ENCODE measurements around the gene MPHOSPH6.
"Not testable (repeated sequence)": the region's sequence is repeated elsewhere in the genome, so short reads cannot be mapped to it uniquely, and the experiment has no call there.

MPHOSPH6 gene

GRCh38 chr16:82167670-82168069 is 2.4 kb downstream of the MPHOSPH6 start:
- no peak for DNase-seq

DNA sequence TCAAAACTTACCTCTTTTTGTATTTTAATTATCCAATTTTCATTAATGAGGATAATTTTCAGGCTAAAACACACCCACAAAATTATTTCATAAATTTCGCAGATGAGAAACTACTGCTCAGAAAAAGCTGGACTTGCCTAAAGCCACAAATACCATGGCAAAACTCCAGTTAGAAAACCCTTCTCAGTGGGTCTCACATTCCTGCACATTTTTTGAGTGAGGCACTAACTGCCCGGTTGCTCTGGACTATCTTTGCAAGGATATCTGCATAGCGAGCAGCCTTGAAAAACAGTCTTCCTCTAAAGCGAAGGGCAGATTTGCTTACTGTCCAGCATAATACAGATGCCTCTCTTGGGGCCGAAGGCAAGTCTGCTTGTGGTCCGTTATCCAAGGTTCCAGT is 9.8 kb downstream of the MPHOSPH6 start:
- DNase-seq: no peak

DNA sequence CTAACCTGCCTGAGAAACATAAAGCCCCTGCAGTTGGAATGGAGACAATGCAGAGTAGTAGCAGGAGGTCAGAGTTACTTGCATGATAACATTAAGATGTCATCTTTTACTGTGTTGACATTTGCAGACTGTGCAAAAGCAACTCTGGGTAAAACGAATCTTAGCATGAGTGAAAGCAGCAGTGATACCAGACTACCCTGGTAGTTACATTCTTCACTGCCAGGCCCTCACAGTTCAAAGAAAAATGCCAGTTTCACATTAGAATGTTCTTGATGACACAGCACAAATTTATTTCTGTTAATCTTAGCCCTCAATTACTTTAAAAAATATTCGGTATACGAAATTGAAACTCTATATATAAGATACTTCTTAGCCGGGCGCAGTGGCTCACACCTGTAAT is 12.2 kb downstream of the MPHOSPH6 start:
- DNase-seq: no peak

DNA sequence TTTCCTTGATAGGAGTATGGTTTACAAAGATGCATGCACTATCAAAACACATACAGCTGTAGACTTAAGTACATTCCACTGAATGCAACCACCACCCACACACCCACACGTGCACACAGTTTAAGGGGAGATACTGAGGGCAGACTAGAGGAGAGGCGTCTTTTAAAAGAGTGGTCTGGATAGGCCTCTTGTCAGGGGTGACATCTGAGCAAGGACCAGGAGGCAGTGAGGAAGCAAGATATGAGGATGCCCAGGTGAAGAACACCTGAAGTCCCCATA is 12.6 kb downstream of the MPHOSPH6 start:
- DNase-seq: no peak

GRCh38 chr16:82156761-82157533 is 13.1 kb downstream of the MPHOSPH6 start:
- no peak for DNase-seq

- peak; percentile 38 for DNase-seq
Measured at GRCh38 chr16:82152641-82153112, 17.3 kb downstream of the MPHOSPH6 start.

DNA sequence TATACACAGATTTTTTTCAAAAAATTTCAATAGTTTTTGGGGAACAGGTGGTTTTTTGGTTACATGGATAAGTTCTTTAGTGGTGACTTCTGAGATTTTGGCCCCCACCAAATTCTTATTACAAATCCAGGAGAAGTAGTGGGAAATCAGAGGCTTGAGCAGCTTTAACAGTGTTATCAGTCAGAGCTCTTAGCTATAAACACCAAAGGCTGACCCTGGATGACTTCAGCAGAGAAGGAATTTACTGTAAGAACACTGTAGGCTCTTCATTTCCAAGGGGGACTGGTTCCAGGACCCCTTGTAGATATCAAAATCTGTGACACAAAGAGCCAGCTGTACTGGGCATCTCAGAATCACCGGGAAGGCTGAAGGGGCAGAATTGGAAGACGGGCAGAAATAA is 17.8 kb downstream of the MPHOSPH6 start:
- DNase-seq: no peak

DNA sequence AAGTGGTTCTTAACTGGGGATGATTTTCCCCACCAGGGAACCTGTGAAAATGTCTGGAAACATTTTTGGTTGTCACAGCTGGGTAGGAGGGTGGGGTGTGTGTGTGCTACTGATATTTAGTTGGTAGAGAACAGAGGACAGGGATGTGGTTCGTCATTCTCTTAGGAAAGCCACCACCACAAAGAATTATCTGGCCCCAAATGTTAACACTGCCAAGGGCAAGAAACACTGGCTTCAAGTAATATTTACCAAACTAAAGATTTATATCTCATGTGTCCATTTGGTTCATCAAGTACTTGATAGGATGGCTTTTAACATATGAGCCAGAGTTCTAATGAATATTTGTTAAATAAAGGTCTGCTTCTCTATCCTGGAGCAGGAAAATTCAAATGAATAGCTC is 19.5 kb downstream of the MPHOSPH6 start:
- peak; percentile 67 for DNase-seq

DNA sequence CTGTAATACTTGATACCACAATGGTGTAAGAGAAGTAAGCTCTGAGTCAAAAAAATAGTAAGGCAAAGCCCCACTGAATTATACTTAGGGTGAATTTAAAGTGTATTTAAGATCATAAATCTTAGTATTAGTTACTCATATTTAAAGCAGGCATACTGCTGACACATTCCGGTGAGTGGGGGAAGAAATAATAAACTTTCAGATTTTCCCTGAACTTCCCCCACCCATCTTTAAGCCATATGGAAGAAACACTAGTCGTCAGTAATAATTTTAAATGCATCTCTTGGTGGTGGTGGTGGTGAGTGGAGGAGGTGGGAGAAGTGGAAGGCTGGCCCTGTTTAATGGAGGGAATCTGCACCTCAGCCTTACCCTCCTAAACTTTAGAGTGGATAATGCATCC is 20.5 kb downstream of the MPHOSPH6 start:
- DNase-seq: no peak

DNA sequence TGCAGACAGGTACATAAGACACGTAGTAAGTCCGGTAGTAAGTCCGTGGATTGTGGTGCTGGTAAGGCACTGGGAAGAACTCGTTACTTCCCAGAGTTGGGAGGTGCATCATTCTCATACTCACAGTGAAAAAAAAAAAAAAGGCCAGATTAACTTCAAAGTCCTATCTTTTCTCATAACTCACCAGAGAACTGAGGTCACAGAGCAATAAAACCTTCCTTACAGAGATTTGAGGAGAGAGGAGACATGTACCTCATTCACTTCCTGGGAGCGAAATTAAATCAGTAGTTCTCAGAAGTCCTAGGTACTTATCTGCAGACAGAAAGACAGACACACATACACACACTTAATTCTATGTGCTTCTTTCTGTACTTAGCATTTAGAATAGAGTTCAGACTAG is 22.5 kb downstream of the MPHOSPH6 start:
- DNase-seq: no peak

GRCh38 chr16:82146957-82147356 is 23.1 kb downstream of the MPHOSPH6 start:
- no peak for DNase-seq

DNA sequence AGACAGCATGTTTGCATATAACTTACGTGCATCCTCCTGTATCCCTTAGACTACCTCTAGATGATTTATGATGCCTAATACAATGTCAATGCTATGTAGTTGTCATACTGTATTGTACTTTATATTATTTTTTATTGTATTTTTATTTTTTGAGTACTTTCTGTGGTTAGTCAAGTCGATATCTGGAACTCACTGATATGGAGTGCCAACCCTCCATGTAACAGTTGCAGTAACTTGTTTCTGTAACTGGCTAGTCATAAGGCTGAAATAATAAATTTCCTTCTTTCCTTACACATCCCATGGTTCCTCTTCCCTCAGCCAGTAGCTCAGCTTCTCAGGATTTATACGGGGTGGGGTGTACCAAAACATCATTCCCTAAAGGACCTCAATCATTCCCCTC is 23.5 kb downstream of the MPHOSPH6 start:
- peak; percentile 34 for DNase-seq

GRCh38 chr16:82139286-82139571 is 30.8 kb downstream of the MPHOSPH6 start:
- not testable (repeated sequence) for DNase-seq

DNA sequence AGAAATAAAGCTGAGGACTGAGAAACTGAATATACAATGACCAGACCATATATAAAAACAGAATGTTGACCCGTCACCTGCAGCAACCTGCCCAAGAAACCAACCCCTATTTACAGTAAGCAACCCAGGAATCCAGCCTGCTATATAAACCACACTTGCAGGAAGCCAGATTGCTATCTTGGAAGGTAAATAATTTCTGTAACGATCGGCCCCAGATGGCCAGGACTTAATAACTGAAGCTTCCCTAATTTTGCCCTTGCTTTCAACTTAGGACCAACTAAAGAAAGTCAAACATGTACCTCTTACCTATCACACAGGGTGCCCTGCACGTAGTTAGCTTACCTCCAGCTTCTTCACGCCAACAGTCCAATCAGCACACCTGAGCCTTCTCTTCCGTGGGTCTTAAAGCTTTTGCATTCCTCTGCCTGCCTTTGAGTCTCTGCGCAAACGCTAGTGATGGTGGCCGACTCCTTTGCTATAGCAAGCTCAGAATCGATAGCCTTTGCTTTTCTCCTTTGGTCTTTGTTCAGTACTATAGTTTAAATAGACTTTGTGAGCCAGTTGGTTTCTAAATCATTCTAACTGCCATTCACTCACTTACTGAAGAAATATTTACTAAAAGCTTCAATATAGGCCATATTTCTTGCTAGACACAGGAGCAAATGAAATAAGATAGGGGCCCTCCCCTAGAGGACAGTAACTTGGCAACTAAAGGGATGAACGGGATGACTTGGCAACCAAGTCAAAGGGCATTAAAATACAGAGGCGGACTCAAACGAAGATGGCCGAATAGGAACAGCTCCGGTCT is 31.3 kb downstream of the MPHOSPH6 start:
- DNase-seq: no peak

DNA sequence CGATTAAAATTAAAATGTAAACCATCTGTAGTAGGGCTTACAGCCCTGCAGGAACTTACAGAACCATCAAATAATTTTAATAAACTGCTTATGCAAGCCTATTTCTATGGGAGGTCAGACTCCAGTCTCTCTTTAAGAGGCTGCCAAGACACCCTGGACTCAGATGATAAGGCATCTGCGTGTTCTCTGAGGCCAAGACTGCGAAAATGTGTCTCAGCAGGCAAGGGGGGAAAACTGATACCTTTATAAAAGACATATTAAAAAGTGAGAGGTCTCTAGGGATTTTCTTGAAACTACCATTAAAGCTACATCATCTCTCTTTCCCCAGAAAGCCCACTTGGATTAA is 32.2 kb downstream of the MPHOSPH6 start:
- peak; percentile 79 for DNase-seq

GRCh38 chr16:82136956-82137821 is 32.8 kb downstream of the MPHOSPH6 start:
- DNase-seq: peak; percentile 49

- DNase-seq: no peak
Measured at GRCh38 chr16:82135844-82136243, 34.2 kb downstream of the MPHOSPH6 start.

GRCh38 chr16:82134846-82135245 is 35.2 kb downstream of the MPHOSPH6 start:
- no peak for DNase-seq

- DNase-seq: no peak
Measured at GRCh38 chr16:82133798-82134197, 36.2 kb downstream of the MPHOSPH6 start.

DNA sequence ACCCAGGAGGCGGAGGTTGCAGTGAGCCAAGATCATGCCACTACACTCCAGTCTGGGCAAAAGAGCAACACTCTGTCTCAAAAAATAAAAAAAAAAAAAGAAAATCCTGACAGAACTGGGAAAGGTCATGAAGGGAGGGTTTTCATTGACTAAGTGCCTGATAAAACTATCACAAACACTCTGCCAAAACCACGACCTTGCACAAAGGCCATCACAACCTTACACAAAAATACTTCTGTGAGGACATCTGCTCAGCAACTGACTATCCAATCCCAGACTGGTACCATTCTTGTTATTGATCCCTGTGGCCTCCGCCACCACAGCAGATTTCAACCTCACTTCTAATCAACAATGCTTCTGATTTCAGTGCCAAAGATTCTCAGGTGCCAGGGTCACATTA is 40.1 kb downstream of the MPHOSPH6 start:
- DNase-seq: no peak

DNA sequence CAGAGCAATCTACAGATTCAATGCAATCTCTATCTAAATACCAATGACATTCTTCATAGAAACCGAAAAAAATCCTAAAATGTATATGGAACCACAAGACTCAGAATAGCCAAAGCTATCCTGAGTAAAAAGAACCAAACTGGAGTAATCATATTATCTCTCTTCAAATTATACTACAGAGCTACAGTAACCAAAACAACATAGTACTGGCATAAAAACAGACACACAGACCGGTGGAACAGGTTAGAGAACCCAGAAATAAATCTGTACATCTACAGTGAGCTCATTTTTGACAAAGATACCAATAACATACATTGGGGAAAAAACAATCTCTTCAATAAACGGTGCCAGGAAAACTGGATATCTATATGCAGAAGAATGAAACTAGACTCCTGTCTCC is 45.4 kb downstream of the MPHOSPH6 start:
- no peak for DNase-seq

DNA sequence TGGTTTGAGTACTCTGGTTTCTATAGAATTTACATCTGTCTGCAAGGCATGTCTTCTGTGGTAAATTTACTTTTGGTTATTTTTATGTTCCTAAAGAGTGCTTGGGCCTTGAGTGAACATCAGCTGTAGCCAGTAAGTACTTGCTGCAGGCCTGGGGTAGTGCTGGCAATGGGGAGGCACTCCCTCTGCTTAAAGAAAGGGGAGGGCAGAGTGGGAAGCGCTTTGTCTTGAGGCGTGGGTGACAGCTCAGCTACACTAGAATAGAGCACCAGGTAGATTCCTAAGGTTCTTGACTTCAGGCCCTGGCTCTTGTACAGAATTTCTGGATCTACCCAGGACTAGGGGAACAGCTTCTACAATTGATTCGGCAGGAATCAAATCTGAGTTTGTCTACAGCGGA is 50.6 kb downstream of the MPHOSPH6 start:
- no peak for DNase-seq

GRCh38 chr16:82118749-82119148 is 51.3 kb downstream of the MPHOSPH6 start:
- no peak for DNase-seq

GRCh38 chr16:82116535-82116934 is 53.5 kb downstream of the MPHOSPH6 start:
- no peak for DNase-seq
